Loucy (cell line): Measurements from ENCODE around the gene GNB1L.

Experiments used
- H2AFZ ChIP-seq: fragments of 200-600 bp; sonication (generic); 2 replicates; pipeline ENCODE4 v1.6.0; 2016; ENCODE audit warnings: antibody characterized with exemption, mild to moderate bottlenecking, low read length, moderate library complexity
- H3F3A ChIP-seq: fragments of 200-600 bp; 2 replicates; pipeline ENCODE4 v1.6.0; 2016; ENCODE audit warnings: antibody characterized with exemption, low read depth, mild to moderate bottlenecking
- H3K27me3 ChIP-seq: fragments of 200-600 bp; sonication (generic); 2 replicates; pipeline ENCODE4 v1.6.1; 2014; ENCODE audit warnings: low read length, mild to moderate bottlenecking; ENCODE audit not compliant: insufficient read depth, poor library complexity, severe bottlenecking
- H3K36me3 ChIP-seq: fragments of 200-600 bp; sonication (generic); 2 replicates; pipeline ENCODE4 v1.6.1; 2016; ENCODE audit warnings: low read length; ENCODE audit not compliant: insufficient read depth
- H3K4me1 ChIP-seq: fragments of 200-600 bp; sonication (generic); 2 replicates; pipeline ENCODE4 v1.5.1; 2014; ENCODE audit warnings: low read length, mild to moderate bottlenecking; ENCODE audit not compliant: insufficient read depth, poor library complexity, severe bottlenecking
- H3K4me2 ChIP-seq: fragments of 200-600 bp; sonication (generic); 2 replicates; pipeline ENCODE4 v1.6.0; 2014; ENCODE audit warnings: antibody characterized with exemption, low read length, low read depth, mild to moderate bottlenecking; ENCODE audit not compliant: poor library complexity, severe bottlenecking
- H3K4me3 ChIP-seq: fragments of 200-600 bp; sonication (generic); 2 replicates; pipeline ENCODE4 v1.5.1; 2014; ENCODE audit warnings: low read length, mild to moderate bottlenecking, mixed read lengths; ENCODE audit not compliant: poor library complexity, severe bottlenecking
- H3K79me2 ChIP-seq: fragments of 200-600 bp; sonication (generic); 2 replicates; pipeline ENCODE4 v1.6.1; 2014; ENCODE audit warnings: low read length; ENCODE audit not compliant: insufficient read depth
- H3K9ac ChIP-seq: fragments of 200-600 bp; sonication (generic); 2 replicates; pipeline ENCODE4 v1.6.0; 2014; ENCODE audit warnings: mild to moderate bottlenecking, low read depth, low read length, moderate library complexity; ENCODE audit not compliant: poor library complexity, severe bottlenecking
- H3K9me2 ChIP-seq: fragments of 200-600 bp; sonication (generic); replicated peaks from 2 replicates; pipeline ENCODE4 v1.6.1; 2016; ENCODE audit warnings: low read depth, low read length, mixed read lengths
- H3K9me3 ChIP-seq: fragments of 200-600 bp; sonication (generic); 2 replicates; pipeline ENCODE4 v1.6.1; 2014; ENCODE audit warnings: mild to moderate bottlenecking, antibody characterized with exemption, low read length, low read depth; ENCODE audit not compliant: insufficient read depth
- H4K20me1 ChIP-seq: fragments of 200-600 bp; sonication (generic); 2 replicates; pipeline ENCODE4 v1.6.0; 2014; ENCODE audit warnings: antibody characterized with exemption, low read length, mild to moderate bottlenecking; ENCODE audit not compliant: insufficient read depth, poor library complexity, severe bottlenecking
- EZH2phosphoT487 ChIP-seq: fragments of 200-600 bp; IDR thresholded peaks from 2 replicates; pipeline ENCODE4 v1.6.1; 2018; ENCODE audit warnings: antibody characterized with exemption, mild to moderate bottlenecking, moderate library complexity, borderline replicate concordance
- TF ChIP-seq, protein P1 (sequence below): fragments of 200-600 bp; sonication (generic); conservative IDR thresholded peaks from 2 replicates; pipeline ENCODE4 v1.5.1; 2014; ENCODE audit warnings: mild to moderate bottlenecking, antibody characterized with exemption, low read length

GNB1L gene

DNA sequence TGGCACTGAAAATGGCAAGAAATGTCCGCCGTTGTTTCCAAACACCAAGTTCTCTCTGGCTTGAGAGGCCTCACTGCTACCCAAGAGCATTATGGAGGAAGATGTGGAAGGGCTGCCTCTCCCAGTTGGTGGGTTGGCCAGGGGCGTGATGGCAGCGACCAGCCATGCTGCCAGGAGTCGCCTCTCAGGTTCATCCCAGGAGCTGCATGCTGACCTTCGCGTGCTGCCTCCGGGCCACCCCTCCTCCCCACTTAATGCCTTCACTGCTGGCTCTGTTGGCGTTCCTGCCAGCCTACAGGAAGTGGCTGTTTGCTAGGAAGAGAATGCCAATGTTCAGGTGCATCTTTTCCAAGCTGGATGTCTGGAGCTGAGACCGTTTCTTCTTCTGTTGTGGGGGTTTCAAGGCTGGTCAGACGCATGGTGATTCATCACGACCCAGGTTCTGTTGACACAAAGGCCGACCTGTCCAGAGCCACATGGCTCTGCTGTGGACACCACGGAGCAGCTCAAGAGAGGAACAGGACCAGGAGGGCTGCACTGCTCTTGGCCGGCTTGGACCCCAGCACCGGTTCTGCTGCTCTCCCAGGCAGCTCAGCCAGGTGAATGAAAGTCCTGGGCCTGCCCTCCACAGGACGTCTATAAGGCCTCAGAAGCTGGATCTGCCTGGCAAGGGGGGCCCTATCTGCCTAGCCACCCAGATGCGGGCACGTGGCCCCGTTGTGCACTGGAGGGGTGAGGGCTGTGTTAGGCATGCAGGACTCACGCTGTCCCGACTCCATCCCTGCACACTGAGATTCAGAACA, 69.0 kb downstream of the GNB1L start:
- Histone ChIP-seq H3K9me3 (no peaks in the 10 kb centered on the region), H3K9ac (no peak overlapping the region), H3F3A (no peaks in the 10 kb centered on the region), H3K36me3 (no peaks in the 10 kb centered on the region; the same call in 1 of the 2 replicates), H3K4me1 (no peaks in the 10 kb centered on the region), H4K20me1 (no peaks in the 10 kb centered on the region), H2AFZ (no peak overlapping the region), H3K4me3 (no peak overlapping the region), H3K79me2 (no peaks in the 10 kb centered on the region), H3K9me2 (no peaks in the 10 kb centered on the region), H3K27me3 (no peaks in the 10 kb centered on the region), H3K4me2 (no peak overlapping the region)
- TF ChIP-seq, protein P1, sequence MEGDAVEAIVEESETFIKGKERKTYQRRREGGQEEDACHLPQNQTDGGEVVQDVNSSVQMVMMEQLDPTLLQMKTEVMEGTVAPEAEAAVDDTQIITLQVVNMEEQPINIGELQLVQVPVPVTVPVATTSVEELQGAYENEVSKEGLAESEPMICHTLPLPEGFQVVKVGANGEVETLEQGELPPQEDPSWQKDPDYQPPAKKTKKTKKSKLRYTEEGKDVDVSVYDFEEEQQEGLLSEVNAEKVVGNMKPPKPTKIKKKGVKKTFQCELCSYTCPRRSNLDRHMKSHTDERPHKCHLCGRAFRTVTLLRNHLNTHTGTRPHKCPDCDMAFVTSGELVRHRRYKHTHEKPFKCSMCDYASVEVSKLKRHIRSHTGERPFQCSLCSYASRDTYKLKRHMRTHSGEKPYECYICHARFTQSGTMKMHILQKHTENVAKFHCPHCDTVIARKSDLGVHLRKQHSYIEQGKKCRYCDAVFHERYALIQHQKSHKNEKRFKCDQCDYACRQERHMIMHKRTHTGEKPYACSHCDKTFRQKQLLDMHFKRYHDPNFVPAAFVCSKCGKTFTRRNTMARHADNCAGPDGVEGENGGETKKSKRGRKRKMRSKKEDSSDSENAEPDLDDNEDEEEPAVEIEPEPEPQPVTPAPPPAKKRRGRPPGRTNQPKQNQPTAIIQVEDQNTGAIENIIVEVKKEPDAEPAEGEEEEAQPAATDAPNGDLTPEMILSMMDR = no peak
- no peak for TF ChIP-seq EZH2phosphoT487

DNA sequence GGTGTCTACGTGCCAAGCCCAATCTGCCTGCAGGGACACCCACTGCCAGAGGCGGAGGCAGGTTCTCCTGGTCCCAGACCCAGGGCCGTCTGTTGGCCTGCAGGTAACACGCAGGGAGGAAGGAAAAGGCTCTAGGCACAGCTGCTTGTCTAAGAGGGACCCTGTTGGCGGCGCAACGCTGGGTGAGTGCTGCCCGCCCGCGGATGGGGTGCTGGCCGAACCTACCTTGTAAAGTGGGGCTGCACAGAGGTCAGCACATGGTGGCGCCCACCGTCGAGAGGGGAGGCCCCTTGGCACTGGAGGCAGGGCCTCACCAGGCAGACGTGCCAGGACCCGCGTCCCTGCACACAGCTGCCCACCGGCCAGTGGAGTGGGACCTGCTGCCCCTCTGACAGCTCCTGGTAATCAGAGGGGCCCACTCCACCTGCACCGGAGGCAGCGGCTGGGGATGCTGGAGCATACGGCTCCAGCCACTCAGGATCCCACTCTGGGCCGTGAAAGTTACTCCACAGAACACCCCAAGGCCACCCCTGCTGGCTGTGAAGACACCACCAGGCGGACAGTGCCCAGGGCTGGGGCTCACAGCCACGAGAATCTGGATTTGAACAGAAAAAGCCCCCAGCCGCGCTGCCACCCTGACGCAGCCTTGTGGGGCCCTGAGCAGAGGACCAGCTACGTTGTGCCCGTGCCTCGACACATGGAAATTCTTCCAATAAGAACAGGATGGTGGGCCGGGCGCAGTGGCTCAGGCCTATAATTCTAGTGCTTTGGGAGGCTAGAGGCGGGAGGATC, 70.1 kb downstream of the GNB1L start:
- Histone ChIP-seq H3K4me1 (peaks cover 5% of the 10 kb centered on the region), H3K27me3 (no peaks in the 10 kb centered on the region), H4K20me1 (no peaks in the 10 kb centered on the region), H3F3A (no peaks in the 10 kb centered on the region), H2AFZ (no peak overlapping the region), H3K9me2 (no peaks in the 10 kb centered on the region), H3K9me3 (no peaks in the 10 kb centered on the region), H3K4me2 (no peak overlapping the region), H3K4me3 (no peak overlapping the region), H3K79me2 (no peaks in the 10 kb centered on the region), H3K36me3 (no peaks in the 10 kb centered on the region; the same call in 1 of the 2 replicates), H3K9ac (no peak overlapping the region)
- TF ChIP-seq, protein P1 = no peak
- TF ChIP-seq EZH2phosphoT487 = no peak

DNA sequence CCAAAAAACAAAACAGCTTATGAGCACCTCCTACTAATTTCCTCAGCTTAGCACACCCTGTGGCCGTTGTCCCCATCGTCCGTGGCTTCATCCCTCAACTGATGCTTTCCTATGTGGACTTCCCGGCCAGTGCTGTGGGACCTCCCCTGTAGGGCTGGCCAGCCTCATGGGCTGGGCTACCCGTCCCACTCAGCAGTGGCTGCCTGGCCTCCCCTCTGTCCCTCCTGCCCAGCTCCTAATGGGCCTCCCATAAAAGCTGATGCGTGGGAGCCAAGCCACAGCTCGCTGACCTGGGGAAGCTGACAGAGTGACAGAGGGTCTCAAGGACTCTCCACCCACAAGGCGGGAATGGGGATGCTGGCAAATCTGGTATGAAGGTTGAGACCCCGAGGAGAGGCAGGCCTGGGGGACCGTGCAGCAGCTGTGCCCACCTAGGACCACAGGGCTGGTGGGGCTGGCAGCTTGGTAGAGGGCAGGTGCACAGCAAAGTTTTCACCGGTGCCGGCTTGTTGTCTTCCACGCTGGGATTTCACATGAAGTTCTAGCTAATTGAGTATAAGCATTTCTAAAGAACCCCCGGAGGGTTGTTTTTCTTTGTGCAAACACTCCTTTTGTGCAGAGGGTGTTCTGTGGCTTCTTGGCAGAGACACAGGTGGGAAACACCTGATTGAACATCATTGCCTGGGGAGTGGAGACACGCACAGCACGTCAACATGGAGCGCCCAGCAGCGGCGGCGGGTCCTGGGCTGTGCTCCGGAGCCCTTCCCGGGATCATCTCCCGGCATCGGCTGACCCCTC, 70.9 kb downstream of the GNB1L start:
- Histone ChIP-seq H3K9me3 (no peaks in the 10 kb centered on the region), H3K79me2 (no peaks in the 10 kb centered on the region), H3K9me2 (no peaks in the 10 kb centered on the region), H3K9ac (no peak overlapping the region), H4K20me1 (no peaks in the 10 kb centered on the region), H2AFZ (no peak overlapping the region), H3K4me1 (peaks cover 5% of the 10 kb centered on the region), H3K27me3 (no peaks in the 10 kb centered on the region), H3F3A (no peaks in the 10 kb centered on the region), H3K36me3 (no peaks in the 10 kb centered on the region; the same call in 1 of the 2 replicates), H3K4me2 (no peak overlapping the region), H3K4me3 (no peak overlapping the region)
- TF ChIP-seq, protein P1 = no peak
- TF ChIP-seq EZH2phosphoT487 = no peak
